B cell (primary cell): ENCODE data around the gene KCTD2. TPM values are rescaled to one million over a fixed set of nuclear protein-coding genes. Genes with fewer than 3 reads are reported as not detected.

Experiments
- ATAC-seq: fragments of 200-7000 bp; cut with Tn5 transposase; one replicate; pipeline ENCODE4 v1.10.0; 2021; ENCODE audit warnings: low read depth, mild to moderate bottlenecking, moderate number of reproducible peaks, moderate library complexity
- CTCF ChIA-PET: fragments of 350-600 bp; sonication (Branson Sonifier 250); formaldehyde crosslinking; loops from one replicate; lab custom pipeline; 2021; ENCODE audit warnings: antibody characterized with exemption, inconsistent platforms; lab: Charles Lee
- POLR2A ChIA-PET: fragments of 350-600 bp; sonication (Branson Sonifier 250); formaldehyde crosslinking; loops from one replicate; lab custom pipeline; 2021; ENCODE audit warnings: antibody characterized with exemption; lab: Charles Lee
- DNase-seq: peaks from one replicate; pipeline ENCODE4 v3.0.0; 2013
- H2AFZ ChIP-seq: 2 replicates; pipeline ENCODE4 v1.6.1; 2012; ENCODE audit warnings: mild to moderate bottlenecking, low read depth, low read length; ENCODE audit not compliant: insufficient read depth, poor library complexity, severe bottlenecking
- H3K27ac ChIP-seq, 2 donors: 1 replicate in 1 of 2; 2 replicates in 1 of 2; pipeline ENCODE4 v1.5.1; 2012 to 2013; ENCODE audit warnings: low read length in 2 of 2, mild to moderate bottlenecking in 2 of 2, moderate library complexity in 1 of 2
- H3K27me3 ChIP-seq, 4 experiments: fragments of 200-600 bp in 1 of 4; sonication (generic) in 1 of 4; replicated peaks in 1 of 4; 1 replicate in 2 of 4; 2 replicates in 2 of 4; pipeline versions ENCODE4 v1.6.1 to v1.7.0; 2013 to 2016; ENCODE audit warnings: low read length in 3 of 4, mild to moderate bottlenecking in 2 of 4, mixed read lengths in 1 of 4, moderate library complexity in 1 of 4; ENCODE audit not compliant: insufficient read depth in 4 of 4, control insufficient read depth in 3 of 4; ENCODE audit errors: control extremely low read depth in 1 of 4
- H3K36me3 ChIP-seq, 2 experiments: replicated peaks in 1 of 2; 1 replicate in 1 of 2; 2 replicates in 1 of 2; pipeline versions ENCODE4 v1.6.1 to v1.7.1; 2013; ENCODE audit warnings: low read length in 1 of 2; ENCODE audit not compliant: insufficient read depth in 2 of 2, control insufficient read depth in 1 of 2; ENCODE audit errors: control extremely low read depth in 1 of 2, extremely low read depth in 1 of 2
- H3K4me1 ChIP-seq, 2 donors: fragments of 200-600 bp in 1 of 2; sonication (generic) in 1 of 2; 1 replicate in 1 of 2; 2 replicates in 1 of 2; pipeline versions ENCODE4 v1.5.1 to v1.6.1; 2013 to 2017; ENCODE audit warnings: low read length in 2 of 2; ENCODE audit not compliant: control insufficient read depth in 2 of 2, insufficient read depth in 2 of 2
- H3K4me2 ChIP-seq: replicated peaks from 2 replicates; pipeline ENCODE3; 2012; ENCODE audit warnings: mild to moderate bottlenecking, low read depth, low read length; ENCODE audit not compliant: poor library complexity, severe bottlenecking
- H3K4me3 ChIP-seq, 5 experiments: fragments of 200-600 bp in 1 of 5; sonication (generic) in 1 of 5; 1 replicate in 3 of 5; 2 replicates in 2 of 5; pipeline versions ENCODE4 v1.5.1 to v1.7.0; 2011 to 2016; ENCODE audit warnings: low read length in 4 of 5, mild to moderate bottlenecking in 4 of 5, low read depth in 2 of 5, control low read depth in 1 of 5, moderate library complexity in 1 of 5; ENCODE audit not compliant: insufficient read depth in 1 of 5; ENCODE audit errors: control extremely low read depth in 1 of 5, extremely low read depth in 1 of 5
- H3K79me2 ChIP-seq: fragments of 200-600 bp; sonication (generic); one replicate; pipeline ENCODE4 v1.6.0; 2016; ENCODE audit warnings: low read length; ENCODE audit not compliant: control insufficient read depth, insufficient read depth
- H3K9ac ChIP-seq: fragments of 200-600 bp; sonication (generic); 2 replicates; pipeline ENCODE4 v1.6.1; 2017; ENCODE audit warnings: mild to moderate bottlenecking, low read length, moderate library complexity
- H3K9me3 ChIP-seq, 3 donors: one replicate each; pipeline versions ENCODE4 v1.6.1 to v1.7.1; 2013; ENCODE audit warnings: low read length in 2 of 3; ENCODE audit not compliant: control insufficient read depth in 2 of 3, insufficient read depth in 1 of 3; ENCODE audit errors: control extremely low read depth in 1 of 3
- H4K20me1 ChIP-seq: 2 replicates; pipeline ENCODE4 v1.6.0; 2012; ENCODE audit warnings: mild to moderate bottlenecking, low read length; ENCODE audit not compliant: insufficient read depth, control insufficient read depth, poor library complexity, severe bottlenecking
- H3K27ac Mint-ChIP-seq: one replicate; pipeline ENCODE4 v1.8.0; 2021; ENCODE audit warnings: mixed read lengths
- H3K27me3 Mint-ChIP-seq: one replicate; pipeline ENCODE4 v1.8.0; 2021; ENCODE audit warnings: mixed read lengths
- H3K4me1 Mint-ChIP-seq: one replicate; pipeline ENCODE4 v1.8.0; 2021; ENCODE audit warnings: mixed read lengths
- H3K4me3 Mint-ChIP-seq: one replicate; pipeline ENCODE4 v1.8.0; 2021; ENCODE audit warnings: mixed read lengths
- H3K9me3 Mint-ChIP-seq: one replicate; pipeline ENCODE4 v1.8.0; 2022; ENCODE audit warnings: mixed read lengths; ENCODE audit not compliant: insufficient read depth
- CTCF ChIP-seq: fragments of 200-600 bp; IDR thresholded peaks from one replicate; pipeline ENCODE4 v1.8.0; 2022; ENCODE audit warnings: antibody characterized with exemption, mild to moderate bottlenecking
- EZH2 ChIP-seq: IDR thresholded peaks from 2 replicates; pipeline ENCODE4 v1.6.1; 2012; ENCODE audit warnings: borderline replicate concordance, low read depth, mild to moderate bottlenecking, moderate library complexity, low read length; ENCODE audit not compliant: insufficient read depth, poor library complexity, severe bottlenecking
- WGBS: methylation state at CpG from one replicate; pipeline ENCODE4 v1.1.5; 2013; ENCODE audit warnings: missing lambda C conversion rate; ENCODE audit not compliant: insufficient coverage; 5-methylcytosine and 5-hydroxymethylcytosine counted together
- intact Hi-C: fragments of 100-400 bp; cut with micrococcal nuclease; formaldehyde crosslinking; loops from one replicate; pipeline ENCODE4 v1.10.0; 2022
- polyA plus RNA-seq: library from polyadenylated mRNA; depleted of rRNA; stranded (reverse); fragments of >200 nt; gene quantifications from 2 replicates; pipeline ENCODE4 v1.2.3, GENCODE V29; 2012
- total RNA-seq, 2 donors: library from RNA; stranded (reverse); fragments of 120-200 nt in 1 of 2; gene quantifications; 1 replicate in 1 of 2; 2 replicates in 1 of 2; pipeline versions ENCODE4 v1.2.3 to v1.2.4, GENCODE V29; 2013 to 2022

Gene KCTD2
- total and polyA plus RNA-seq, 2 donors (not counting 1 experiment from before 2014, with no cell fraction given) = 15.7 to 23.2 TPM

- Mint-ChIP-seq H3K4me3 (no peak overlapping the region), H3K4me1 (peaks cover 20% of the 10 kb centered on the region)
- H3K79me2 ChIP-seq = peaks cover 13% of the 10 kb centered on the region
These were observed 37.8 kb upstream of the KCTD2 start for GRCh38 chr17:75009139-75009724.

More at GRCh38 chr17:75009139-75009724, 37.8 kb upstream of the KCTD2 start:
- WGBS = 100% methylated on average over 2 of the region's 2 CpGs
- Histone ChIP-seq H3K27ac (no peak overlapping the region), H4K20me1 (no peaks in the 10 kb centered on the region), H3K9me3 (no peaks in the 10 kb centered on the region), H3K9ac (no peak overlapping the region), H3K36me3 (no peaks in the 10 kb centered on the region), H3K4me3 (no peak overlapping the region), H2AFZ (no peak overlapping the region), H3K4me1 (peaks cover 15 to 16% of the 10 kb centered on the region in 2 donors), H3K4me2 (no peak overlapping the region), H3K27me3 (peaks cover 0 to 4% (median 0%) of the 10 kb centered on the region in 4 experiments)
- Mint-ChIP-seq H3K9me3 (no peaks in the 10 kb centered on the region), H3K27ac (no peak overlapping the region), H3K27me3 (no peaks in the 10 kb centered on the region)
- CTCF ChIA-PET = interaction anchor here (0.7 to 1.2 kb wide), 2 partner anchors 11 to 130 kb away, joined by 3 read pairs; no protein-coding TSS in a partner anchor
- POLR2A ChIA-PET = no interaction called here
- intact Hi-C loops = no loop called here
- TF ChIP-seq EZH2 = no peak
- no peak for TF ChIP-seq CTCF
- DNase-seq (no peak), ATAC-seq (no peak)
